GM19025 (cell line): Measurements from ENCODE around the gene DIPK1A.

Source experiments
- ATAC-seq: cut with Tn5 transposase; IDR thresholded peaks from one replicate; pipeline ENCODE4 v1.9.1; 2021; ENCODE audit warnings: mild to moderate bottlenecking, low read depth, moderate library complexity; ENCODE audit not compliant: unreplicated experiment

Gene DIPK1A

GRCh38 chr1:92845908-92846307 lies 115.4 kb downstream of the DIPK1A start:
- no peak for ATAC-seq

- no peak for ATAC-seq
These were observed 116.8 kb downstream of the DIPK1A start for GRCh38 chr1:92844439-92844838.

GRCh38 chr1:92843429-92844352 lies 117.6 kb downstream of the DIPK1A start:
- ATAC-seq: no peak

- ATAC-seq: no peak
These were observed 118.2 kb downstream of the DIPK1A start for GRCh38 chr1:92843046-92843423.

GRCh38 chr1:92842082-92843045 lies 118.9 kb downstream of the DIPK1A start:
- ATAC-seq: no peak

- no peak for ATAC-seq
These were observed 120.7 kb downstream of the DIPK1A start for GRCh38 chr1:92840600-92840999.

- ATAC-seq: no peak
These were observed 121.8 kb downstream of the DIPK1A start for GRCh38 chr1:92839442-92839841.

GRCh38 chr1:92838519-92838918 lies 122.7 kb downstream of the DIPK1A start:
- no peak for ATAC-seq

GRCh38 chr1:92837062-92837461 lies 124.2 kb downstream of the DIPK1A start:
- no peak for ATAC-seq

GRCh38 chr1:92834617-92835016 lies 126.6 kb downstream of the DIPK1A start:
- ATAC-seq: no peak

GRCh38 chr1:92833840-92834239 lies 127.4 kb downstream of the DIPK1A start:
- no peak for ATAC-seq

- ATAC-seq: no peak
These were observed 128.6 kb downstream of the DIPK1A start for GRCh38 chr1:92832537-92833114.

GRCh38 chr1:92831762-92832536 lies 129.3 kb downstream of the DIPK1A start, which contains the start of gene RPL5:
TSS of gene RPL5 (plus strand) at chr1:92832040. CDS start at chr1:92832115, 75 bp downstream.
- peak; percentile 97 for ATAC-seq

GRCh38 chr1:92831368-92831761 lies 129.9 kb downstream of the DIPK1A start:
- ATAC-seq: no peak

GRCh38 chr1:92826792-92827191 lies 134.5 kb downstream of the DIPK1A start:
- ATAC-seq: no peak

- no peak for ATAC-seq
These were observed 138.4 kb downstream of the DIPK1A start for GRCh38 chr1:92822879-92823278.

GRCh38 chr1:92820551-92820950 lies 140.7 kb downstream of the DIPK1A start:
- no peak for ATAC-seq

GRCh38 chr1:92820024-92820423 lies 141.2 kb downstream of the DIPK1A start:
- no peak for ATAC-seq

- no peak for ATAC-seq
These were observed 143.1 kb downstream of the DIPK1A start for GRCh38 chr1:92817986-92818764.
